WERI-Rb-1 (cell line): ENCODE data around the gene HUNK.
"Not testable (repeated sequence)": the region's sequence is repeated elsewhere in the genome, so short reads cannot be mapped to it uniquely, and the experiment has no call there.

Experiments used
- DNase-seq: peaks from one replicate; pipeline ENCODE4 v3.0.0-alpha.2; 2020
- H3K27ac ChIP-seq: fragments of 250-450 bp; sonication (Bioruptor Pico); 2 replicates; pipeline ENCODE4 v1.5.1; 2020; ENCODE audit warnings: mild to moderate bottlenecking, moderate library complexity
- H3K27me3 ChIP-seq: fragments of 250-450 bp; sonication (Bioruptor Pico); 2 replicates; pipeline ENCODE4 v1.5.1; 2021; ENCODE audit warnings: mild to moderate bottlenecking, low read depth, moderate library complexity; ENCODE audit not compliant: insufficient read depth, severe bottlenecking
- H3K36me3 ChIP-seq: fragments of 250-450 bp; sonication (Bioruptor Pico); 2 replicates; pipeline ENCODE4 v1.5.1; 2020; ENCODE audit warnings: mild to moderate bottlenecking, moderate library complexity
- H3K4me3 ChIP-seq: 2 replicates; pipeline ENCODE4 v1.5.1; 2011; ENCODE audit warnings: low read depth, mild to moderate bottlenecking, control low read depth, low read length
- H3K9me3 ChIP-seq: fragments of 250-450 bp; sonication (Bioruptor Pico); 2 replicates; pipeline ENCODE4 v1.5.1; 2021; ENCODE audit warnings: mild to moderate bottlenecking, moderate library complexity; ENCODE audit not compliant: severe bottlenecking
- CTCF ChIP-seq: IDR thresholded peaks from 2 replicates; pipeline ENCODE4 v1.5.1; 2011; ENCODE audit warnings: low read depth, mild to moderate bottlenecking, control low read depth, inconsistent platforms, low read length

The HUNK gene

GRCh38 chr21:31848326-31848985 lies 24.4 kb upstream of the HUNK start:
- H3K9me3 ChIP-seq, result no peaks in the 10 kb centered on the region
- H3K36me3 ChIP-seq, result no peaks in the 10 kb centered on the region
- DNase-seq, result no peak
- no peak overlapping the region for H3K27ac ChIP-seq
- H3K4me3 ChIP-seq, result no peak overlapping the region
- no peaks in the 10 kb centered on the region for H3K27me3 ChIP-seq
- TF ChIP-seq CTCF, result no peak

GRCh38 chr21:31850886-31851285 lies 21.9 kb upstream of the HUNK start:
- Histone ChIP-seq H3K36me3 (no peaks in the 10 kb centered on the region), H3K27ac (no peak overlapping the region), H3K27me3 (no peaks in the 10 kb centered on the region), H3K9me3 (no peaks in the 10 kb centered on the region), H3K4me3 (no peak overlapping the region)
- TF ChIP-seq CTCF, result no peak
- no peak for DNase-seq

GRCh38 chr21:31855180-31855579 lies 17.6 kb upstream of the HUNK start:
- no peak overlapping the region for H3K27ac ChIP-seq
- H3K4me3 ChIP-seq, result no peak overlapping the region
- TF ChIP-seq CTCF, result no peak
- DNase-seq, result no peak
- no peaks in the 10 kb centered on the region for H3K9me3 ChIP-seq
- no peaks in the 10 kb centered on the region for H3K27me3 ChIP-seq
- H3K36me3 ChIP-seq, result no peaks in the 10 kb centered on the region

GRCh38 chr21:31857096-31857495 lies 15.7 kb upstream of the HUNK start:
- no peak for DNase-seq
- TF ChIP-seq CTCF, result no peak
- no peak overlapping the region for H3K27ac ChIP-seq
- no peaks in the 10 kb centered on the region for H3K9me3 ChIP-seq
- no peaks in the 10 kb centered on the region for H3K36me3 ChIP-seq
- H3K4me3 ChIP-seq, result no peak overlapping the region
- H3K27me3 ChIP-seq, result no peaks in the 10 kb centered on the region

GRCh38 chr21:31857631-31858030 lies 15.2 kb upstream of the HUNK start:
- not testable (repeated sequence) for H3K4me3 ChIP-seq, DNase-seq, H3K27ac ChIP-seq, H3K36me3 ChIP-seq, H3K27me3 ChIP-seq, H3K9me3 ChIP-seq

- DNase-seq, result no peak
- Histone ChIP-seq H3K9me3 (no peaks in the 10 kb centered on the region), H3K27me3 (no peaks in the 10 kb centered on the region), H3K27ac (no peak overlapping the region), H3K4me3 (no peak overlapping the region), H3K36me3 (no peaks in the 10 kb centered on the region)
- TF ChIP-seq CTCF, result no peak
These were observed 12.0 kb upstream of the HUNK start for GRCh38 chr21:31860851-31861250.
